AG08395 (cell line): ENCODE results near the gene C1orf174.

ENCODE experiments used
- DNase-seq: peaks from one replicate; pipeline ENCODE4 v3.0.0; 2012; ENCODE audit warnings: mixed read lengths, low spot score

C1orf174 gene

GRCh38 chr1:3910049-3910731 is 10.1 kb upstream of the C1orf174 start:
- DNase-seq, result no peak

- no peak for DNase-seq
Measured at GRCh38 chr1:3909615-3910014, 9.5 kb upstream of the C1orf174 start.

GRCh38 chr1:3908886-3909517 is 8.9 kb upstream of the C1orf174 start:
- no peak for DNase-seq

- DNase-seq, result no peak
Measured at GRCh38 chr1:3907621-3908165, 7.6 kb upstream of the C1orf174 start.

- no peak for DNase-seq
Measured at GRCh38 chr1:3907031-3907534, 7.0 kb upstream of the C1orf174 start.

GRCh38 chr1:3906672-3907020 is 6.6 kb upstream of the C1orf174 start:
- DNase-seq, result no peak

GRCh38 chr1:3905953-3906671 is 6.0 kb upstream of the C1orf174 start:
- no peak for DNase-seq

GRCh38 chr1:3905266-3905952 is 5.3 kb upstream of the C1orf174 start:
- DNase-seq, result no peak

- no peak for DNase-seq
Measured at GRCh38 chr1:3904843-3905185, 4.7 kb upstream of the C1orf174 start.

- DNase-seq, result no peak
Measured at GRCh38 chr1:3904006-3904842, 4.2 kb upstream of the C1orf174 start.

GRCh38 chr1:3903141-3904005 is 3.3 kb upstream of the C1orf174 start:
- DNase-seq, result no peak

- no peak for DNase-seq
Measured at GRCh38 chr1:3902571-3903091, 2.6 kb upstream of the C1orf174 start.

GRCh38 chr1:3902111-3902511 is 2.0 kb upstream of the C1orf174 start:
- DNase-seq, result no peak

GRCh38 chr1:3900969-3901529 is 977 bp upstream of the C1orf174 start:
- DNase-seq, result peak; percentile 99

- no peak for DNase-seq
Measured at GRCh38 chr1:3899754-3900149, 320 bp downstream of the C1orf174 start.

GRCh38 chr1:3898994-3899753 is 898 bp downstream of the C1orf174 start:
- DNase-seq, result no peak

- DNase-seq, result no peak
Measured at GRCh38 chr1:3898475-3898735, 1.7 kb downstream of the C1orf174 start.

- no peak for DNase-seq
Measured at GRCh38 chr1:3896396-3897000, 3.6 kb downstream of the C1orf174 start.

GRCh38 chr1:3895951-3896325 is 4.1 kb downstream of the C1orf174 start:
- no peak for DNase-seq
